Astrocyte (in vitro differentiated cells and primary cell): ENCODE results near the gene ANO7. TPM values are rescaled to one million over a fixed set of nuclear protein-coding genes. Genes with fewer than 3 reads are reported as not detected.

Experiments used
- DNase-seq: peaks from one replicate; pipeline ENCODE4 v3.0.0-alpha.2; 2010; ENCODE audit warnings: low read depth
- FAIRE-seq: peaks from 2 replicates; lab custom pipeline; 2011; peaks lifted over from hg19 to GRCh38; lab: Jason Lieb, UNC
- H2AFZ ChIP-seq: 2 replicates; pipeline ENCODE4 v1.6.0; 2012; ENCODE audit warnings: low read depth, low read length, inconsistent platforms
- H3K27ac ChIP-seq: 2 replicates; pipeline ENCODE4 v1.5.1; 2011; ENCODE audit warnings: low read depth, low read length, inconsistent platforms
- H3K27me3 ChIP-seq: 2 replicates; pipeline ENCODE4 v1.6.0; 2011; ENCODE audit warnings: low read length, inconsistent platforms; ENCODE audit not compliant: insufficient read depth
- H3K36me3 ChIP-seq: 2 replicates; pipeline ENCODE4 v1.5.1; 2011; ENCODE audit warnings: low read length, inconsistent platforms; ENCODE audit not compliant: insufficient read depth
- H3K4me1 ChIP-seq: 2 replicates; pipeline ENCODE4 v1.5.1; 2011; ENCODE audit warnings: low read length, inconsistent platforms; ENCODE audit not compliant: insufficient read depth
- H3K4me2 ChIP-seq: 2 replicates; pipeline ENCODE4 v1.6.0; 2012; ENCODE audit warnings: low read length, inconsistent platforms
- H3K4me3 ChIP-seq: 2 replicates; pipeline ENCODE4 v1.5.1; 2011; ENCODE audit warnings: low read depth, mild to moderate bottlenecking, low read length, inconsistent platforms; ENCODE audit not compliant: insufficient read depth
- H3K79me2 ChIP-seq: 2 replicates; pipeline ENCODE4 v1.6.0; 2012; ENCODE audit warnings: mild to moderate bottlenecking, low read length, inconsistent platforms; ENCODE audit not compliant: insufficient read depth
- H3K9ac ChIP-seq: 2 replicates; pipeline ENCODE4 v1.6.0; 2012; ENCODE audit warnings: mild to moderate bottlenecking, low read length, inconsistent platforms
- H3K9me3 ChIP-seq: 2 replicates; pipeline ENCODE4 v1.5.1; 2012; ENCODE audit warnings: low read depth, mild to moderate bottlenecking, low read length, inconsistent platforms; ENCODE audit not compliant: insufficient read depth
- H4K20me1 ChIP-seq: 2 replicates; pipeline ENCODE4 v1.6.0; 2012; ENCODE audit warnings: low read length, inconsistent platforms; ENCODE audit not compliant: insufficient read depth
- H3K27ac Mint-ChIP-seq: one replicate; pipeline ENCODE4 v1.8.0; 2021; ENCODE audit warnings: mild to moderate bottlenecking, mixed read lengths; ENCODE audit not compliant: unreplicated experiment
- H3K27me3 Mint-ChIP-seq: one replicate; pipeline ENCODE4 v1.8.0; 2021; ENCODE audit warnings: low read depth, mixed read lengths; ENCODE audit not compliant: unreplicated experiment
- H3K36me3 Mint-ChIP-seq: one replicate; pipeline ENCODE4 v1.8.0; 2021; ENCODE audit warnings: low read depth, mixed read lengths; ENCODE audit not compliant: unreplicated experiment
- H3K4me1 Mint-ChIP-seq: one replicate; pipeline ENCODE4 v1.8.0; 2021; ENCODE audit warnings: low read depth, mixed read lengths; ENCODE audit not compliant: unreplicated experiment
- H3K4me3 Mint-ChIP-seq: one replicate; pipeline ENCODE4 v1.8.0; 2021; ENCODE audit warnings: mild to moderate bottlenecking, moderate library complexity, mixed read lengths; ENCODE audit not compliant: unreplicated experiment
- H3K9me3 Mint-ChIP-seq: one replicate; pipeline ENCODE4 v1.8.0; 2021; ENCODE audit warnings: mild to moderate bottlenecking, mixed read lengths; ENCODE audit not compliant: unreplicated experiment
- EZH2 ChIP-seq: IDR thresholded peaks from 2 replicates; pipeline ENCODE4 v1.6.1; 2012; ENCODE audit warnings: mild to moderate bottlenecking, low read length, inconsistent platforms; ENCODE audit not compliant: insufficient read depth
- total RNA-seq: library from RNA; stranded (reverse); gene quantifications from 2 replicates; pipeline ENCODE4 v1.2.1, GENCODE V29; 2021
- TF ChIP-seq, protein P1 (sequence below): IDR thresholded peaks from 2 replicates; pipeline ENCODE4 v1.5.1; 2011; ENCODE audit warnings: low read depth, mild to moderate bottlenecking, inconsistent platforms, low read length, moderate library complexity; ENCODE audit not compliant: insufficient read depth

ANO7 gene
- total RNA-seq, 1 donor from 2014 or later = 7.1 TPM

DNA sequence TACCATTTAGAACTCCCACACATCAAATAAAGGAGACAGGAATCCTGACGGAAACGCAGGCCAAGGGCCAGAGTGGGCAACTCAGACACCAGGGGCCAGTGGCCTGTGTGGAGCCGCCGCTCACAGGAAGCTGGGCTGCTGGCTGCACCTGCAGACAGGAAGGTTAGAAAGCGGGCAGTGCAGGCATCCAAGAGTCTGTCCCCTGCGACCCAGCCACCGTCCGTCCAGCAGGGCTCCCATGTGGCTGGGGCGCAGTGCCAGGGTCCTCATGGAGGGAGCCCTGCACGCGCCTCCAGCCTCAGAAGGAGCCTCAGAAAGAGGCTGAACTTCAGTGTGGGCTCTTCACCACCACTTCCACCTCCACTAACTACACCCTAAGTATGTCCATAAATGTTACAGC, 2.5 kb upstream of the ANO7 start:
- Histone ChIP-seq H3K9me3 (no peaks in the 10 kb centered on the region), H3K36me3 (no peaks in the 10 kb centered on the region), H3K27ac (no peak overlapping the region), H3K4me3 (no peak overlapping the region), H2AFZ (no peak overlapping the region), H3K27me3 (no peaks in the 10 kb centered on the region), H3K4me2 (no peak overlapping the region), H3K9ac (no peak overlapping the region), H3K4me1 (no peaks in the 10 kb centered on the region), H3K79me2 (no peaks in the 10 kb centered on the region), H4K20me1 (no peaks in the 10 kb centered on the region)
- no peak for DNase-seq
- no peak for FAIRE-seq
- H3K27me3 Mint-ChIP-seq = peaks cover 6% of the 10 kb centered on the region
- H3K4me3 Mint-ChIP-seq = no peak overlapping the region
- H3K9me3 Mint-ChIP-seq = no peaks in the 10 kb centered on the region
- TF ChIP-seq EZH2 = no peak
- TF ChIP-seq, protein P1, sequence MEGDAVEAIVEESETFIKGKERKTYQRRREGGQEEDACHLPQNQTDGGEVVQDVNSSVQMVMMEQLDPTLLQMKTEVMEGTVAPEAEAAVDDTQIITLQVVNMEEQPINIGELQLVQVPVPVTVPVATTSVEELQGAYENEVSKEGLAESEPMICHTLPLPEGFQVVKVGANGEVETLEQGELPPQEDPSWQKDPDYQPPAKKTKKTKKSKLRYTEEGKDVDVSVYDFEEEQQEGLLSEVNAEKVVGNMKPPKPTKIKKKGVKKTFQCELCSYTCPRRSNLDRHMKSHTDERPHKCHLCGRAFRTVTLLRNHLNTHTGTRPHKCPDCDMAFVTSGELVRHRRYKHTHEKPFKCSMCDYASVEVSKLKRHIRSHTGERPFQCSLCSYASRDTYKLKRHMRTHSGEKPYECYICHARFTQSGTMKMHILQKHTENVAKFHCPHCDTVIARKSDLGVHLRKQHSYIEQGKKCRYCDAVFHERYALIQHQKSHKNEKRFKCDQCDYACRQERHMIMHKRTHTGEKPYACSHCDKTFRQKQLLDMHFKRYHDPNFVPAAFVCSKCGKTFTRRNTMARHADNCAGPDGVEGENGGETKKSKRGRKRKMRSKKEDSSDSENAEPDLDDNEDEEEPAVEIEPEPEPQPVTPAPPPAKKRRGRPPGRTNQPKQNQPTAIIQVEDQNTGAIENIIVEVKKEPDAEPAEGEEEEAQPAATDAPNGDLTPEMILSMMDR = no peak
- no peaks in the 10 kb centered on the region for H3K4me1 Mint-ChIP-seq
- H3K27ac Mint-ChIP-seq = no peak overlapping the region
- peaks cover 12% of the 10 kb centered on the region for H3K36me3 Mint-ChIP-seq

DNA sequence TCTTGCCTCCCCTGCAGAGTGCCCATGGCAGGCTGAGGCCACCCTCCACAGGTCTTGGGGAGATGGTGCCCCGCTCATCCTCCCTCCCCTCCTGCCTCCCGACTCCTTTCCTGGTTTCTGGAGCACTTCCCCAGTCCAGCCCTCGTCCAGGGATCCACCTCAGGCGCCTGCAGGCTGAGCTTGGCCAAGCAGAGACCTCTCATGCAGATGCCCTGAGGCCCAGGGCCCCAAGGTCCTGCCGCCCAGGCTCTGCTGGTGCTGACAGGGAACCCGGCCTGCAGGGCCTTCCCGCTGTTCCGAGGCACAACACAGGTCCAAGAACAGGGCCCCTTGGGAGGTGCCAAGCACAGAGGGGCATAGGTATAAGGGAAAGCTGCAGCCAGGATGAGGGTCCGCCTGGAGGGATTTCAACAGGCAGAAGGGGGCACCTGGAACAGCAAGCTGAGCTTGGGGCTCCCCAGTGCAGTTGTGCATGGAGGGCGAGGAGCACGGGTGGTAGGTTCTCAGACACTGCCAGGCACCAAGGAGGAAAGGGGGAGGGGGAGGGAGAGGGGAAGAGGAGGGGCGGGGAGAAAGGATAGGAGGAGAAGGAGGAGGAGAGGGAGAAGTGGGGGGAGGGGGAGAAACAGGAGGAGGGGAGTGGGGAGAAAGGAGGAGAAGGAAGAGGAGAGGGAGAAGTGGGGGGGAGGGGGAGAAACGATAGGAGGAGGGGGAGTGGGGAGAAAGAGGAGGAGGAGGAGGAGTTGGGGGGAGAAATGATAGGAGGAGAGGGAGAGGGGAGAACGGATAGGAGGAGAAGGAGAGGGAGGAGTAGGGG, 1.2 kb upstream of the ANO7 start:
- Mint-ChIP-seq H3K4me1 (no peaks in the 10 kb centered on the region), H3K27me3 (peaks cover 12% of the 10 kb centered on the region), H3K9me3 (no peaks in the 10 kb centered on the region), H3K4me3 (no peak overlapping the region), H3K36me3 (peaks cover 5% of the 10 kb centered on the region), H3K27ac (no peak overlapping the region)
- H3K36me3 ChIP-seq = no peaks in the 10 kb centered on the region
- H4K20me1 ChIP-seq = no peaks in the 10 kb centered on the region
- H3K79me2 ChIP-seq = no peaks in the 10 kb centered on the region
- TF ChIP-seq, protein P1 = no peak
- no peak for TF ChIP-seq EZH2
- DNase-seq (no peak), FAIRE-seq (no peak)
- H2AFZ ChIP-seq = no peak overlapping the region
- H3K4me1 ChIP-seq = no peaks in the 10 kb centered on the region
- no peak overlapping the region for H3K4me3 ChIP-seq
- no peak overlapping the region for H3K9ac ChIP-seq
- no peaks in the 10 kb centered on the region for H3K9me3 ChIP-seq
- H3K27me3 ChIP-seq = no peaks in the 10 kb centered on the region
- H3K27ac ChIP-seq = no peak overlapping the region
- H3K4me2 ChIP-seq = no peak overlapping the region

DNA sequence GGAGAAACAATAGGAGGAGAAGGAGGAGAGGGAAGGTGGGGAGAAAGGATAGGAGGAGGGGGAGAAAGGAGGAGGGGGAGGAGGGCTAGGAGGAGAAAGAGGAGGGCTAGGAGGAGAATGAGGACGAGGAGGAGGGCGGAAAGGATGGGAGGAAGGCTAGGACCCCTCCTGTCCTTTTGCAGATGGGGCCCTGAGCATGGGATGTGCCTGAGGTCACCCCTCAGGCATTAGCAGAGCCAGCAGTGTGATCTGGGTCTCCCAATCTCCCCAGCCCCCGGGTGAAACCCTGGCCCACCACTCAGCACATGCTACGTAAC, 601 bp upstream of the ANO7 start:
- Histone ChIP-seq H3K4me1 (no peaks in the 10 kb centered on the region), H3K27ac (no peak overlapping the region), H3K4me2 (no peak overlapping the region), H4K20me1 (no peaks in the 10 kb centered on the region), H2AFZ (no peak overlapping the region), H3K79me2 (no peaks in the 10 kb centered on the region), H3K27me3 (no peaks in the 10 kb centered on the region), H3K9me3 (no peaks in the 10 kb centered on the region), H3K9ac (no peak overlapping the region), H3K36me3 (no peaks in the 10 kb centered on the region), H3K4me3 (no peak overlapping the region)
- H3K27me3 Mint-ChIP-seq = peaks cover 12% of the 10 kb centered on the region
- H3K4me1 Mint-ChIP-seq = no peaks in the 10 kb centered on the region
- TF ChIP-seq EZH2 = no peak
- TF ChIP-seq, protein P1 = no peak
- H3K27ac Mint-ChIP-seq = no peak overlapping the region
- H3K36me3 Mint-ChIP-seq = peaks cover 5% of the 10 kb centered on the region
- no peak overlapping the region for H3K4me3 Mint-ChIP-seq
- DNase-seq (no peak), FAIRE-seq (no peak)
- H3K9me3 Mint-ChIP-seq = no peaks in the 10 kb centered on the region
